K562 (cell line): Measurements from ENCODE around the gene PITPNM1.

Source experiments
- EZH2 ChIP-seq: IDR thresholded peaks from 2 replicates; pipeline ENCODE4 v1.6.1; 2012; ENCODE audit warnings: low read depth, mild to moderate bottlenecking, inconsistent platforms, low read length, borderline replicate concordance
- GABPB1 ChIP-seq: sonication (generic); formaldehyde crosslinking; IDR thresholded peaks from 2 replicates; pipeline ENCODE4 v1.8.0; 2022; ENCODE audit warnings: mild to moderate bottlenecking, missing genetic modification reagents
- HCFC1 ChIP-seq: IDR thresholded peaks from 2 replicates; pipeline ENCODE4 v1.6.1; 2012; ENCODE audit warnings: low read depth, low read length, improper control_type of control experiment
- POLR2A ChIP-seq: fragments of 450-650 bp; conservative IDR thresholded peaks from 2 replicates; pipeline ENCODE4 v1.6.1; 2016
- POLR2AphosphoS5 ChIP-seq: IDR thresholded peaks from 2 replicates; pipeline ENCODE4 v1.6.1; 2011; ENCODE audit warnings: mild to moderate bottlenecking, low read depth, low read length, moderate library complexity; ENCODE audit not compliant: control insufficient read depth, insufficient read depth
- REST ChIP-seq, 2 experiments: fragments of 450-650 bp; formaldehyde crosslinking in 1 of 2; IDR thresholded peaks; 2 replicates each; pipeline versions ENCODE4 v1.4.0 to v1.6.1; 2014 to 2020; ENCODE audit warnings: mild to moderate bottlenecking in 2 of 2, borderline replicate concordance in 1 of 2, low read depth in 1 of 2
- SMAD3 ChIP-seq: fragments of 450-650 bp; formaldehyde crosslinking; conservative IDR thresholded peaks from 2 replicates; pipeline ENCODE4 v1.4.0; 2020; ENCODE audit warnings: mild to moderate bottlenecking
- SREBF2 ChIP-seq: sonication (generic); formaldehyde crosslinking; IDR thresholded peaks from 2 replicates; pipeline ENCODE4 v1.4.0; 2020; ENCODE audit warnings: mild to moderate bottlenecking, missing genetic modification reagents
- TBP ChIP-seq: optimal IDR thresholded peaks from 2 replicates; pipeline ENCODE3; 2011; ENCODE audit warnings: low read depth, low read length, improper control_type of control experiment
- YY1 ChIP-seq, 3 experiments: IDR thresholded peaks; 2 replicates each; pipeline ENCODE4 v1.6.1; 2011; ENCODE audit warnings: low read length in 2 of 3, mild to moderate bottlenecking in 2 of 3, moderate library complexity in 2 of 3, borderline replicate concordance in 1 of 3, control low read depth in 1 of 3, low read depth in 1 of 3; ENCODE audit not compliant: insufficient read depth in 3 of 3, insufficient replicate concordance in 2 of 3, control insufficient read depth in 1 of 3, insufficient read length in 1 of 3; ENCODE audit errors: extremely low read depth in 1 of 3

GRCh38 chr11:67510023-67510345 is 4.8 kb upstream of the PITPNM1 start:
- TF ChIP-seq TBP (no peak), EZH2 (no peak), HCFC1 (no peak), SREBF2 (CRISPR knock-in tag) (no peak), REST (IDR thresholded peaks at IDR 0.05; ENCODE audit: borderline replicate concordance) (no peak), REST (CRISPR knock-in tag; IDR thresholded peaks at IDR 0.05; ENCODE audit: low read depth) (no peak), POLR2A (no peak), YY1 (IDR thresholded peaks at IDR 0.05; ENCODE audit: borderline replicate concordance in 1 of 3, control insufficient read depth in 1 of 3, extremely low read depth in 1 of 3, insufficient read depth in 3 of 3, insufficient read length in 1 of 3, insufficient replicate concordance in 2 of 3, low read depth in 1 of 3, low read length in 2 of 3) (no peak), GABPB1 (CRISPR knock-in tag) (no peak), SMAD3 (CRISPR knock-in tag) (no peak), POLR2AphosphoS5 (no peak)
